Peyer's patch (tissue), 4 donors: ENCODE data around the gene GABRG3. TPM values are rescaled to one million over a fixed set of nuclear protein-coding genes. Genes with fewer than 3 reads are reported as not detected.

Experiments used
- DNase-seq, 3 donors: peaks; one replicate each; pipeline ENCODE4 v3.0.0-alpha.2; 2017 to 2019
- H3K27ac ChIP-seq, 4 donors: fragments of 200-600 bp; sonication (generic); one replicate each; pipeline ENCODE4 v1.5.1; 2016 to 2019
- H3K27me3 ChIP-seq, 2 donors: fragments of 200-600 bp; sonication (generic); one replicate each; pipeline ENCODE4 v1.5.1; 2019
- H3K36me3 ChIP-seq, 3 donors: fragments of 200-600 bp; sonication (generic); one replicate each; pipeline ENCODE4 v1.5.1; 2016 to 2019
- H3K4me1 ChIP-seq, 4 donors: fragments of 200-600 bp; sonication (generic); one replicate each; pipeline ENCODE4 v1.5.1; 2016 to 2019
- H3K4me3 ChIP-seq, 4 donors: fragments of 200-600 bp; sonication (generic); 1 replicate in 3 of 4; 2 replicates in 1 of 4; pipeline ENCODE4 v1.5.1; 2016 to 2019; ENCODE audit warnings: mild to moderate bottlenecking in 1 of 4
- H3K9me3 ChIP-seq, 4 donors: fragments of 200-600 bp; sonication (generic); one replicate each; pipeline ENCODE4 v1.5.1; 2016 to 2019; ENCODE audit warnings: mild to moderate bottlenecking in 1 of 4
- CTCF ChIP-seq, 6 experiments: fragments of 450-650 bp in 4 of 6; fragments of 200-600 bp in 2 of 6; sonication (generic) in 1 of 6; IDR thresholded peaks; one replicate each; pipeline ENCODE4 v1.5.1; 2017 to 2019; ENCODE audit warnings: antibody characterized with exemption in 6 of 6, mild to moderate bottlenecking in 3 of 6, moderate library complexity in 1 of 6
- POLR2A ChIP-seq, 2 donors: fragments of 450-650 bp; IDR thresholded peaks; one replicate each; pipeline ENCODE4 v1.5.1; 2017; ENCODE audit warnings: antibody characterized with exemption in 2 of 2, mild to moderate bottlenecking in 2 of 2, moderate library complexity in 2 of 2
- total RNA-seq, 4 donors: library from RNA; depleted of rRNA; stranded (reverse); fragments of >200 nt; gene quantifications; one replicate each; pipeline ENCODE4 v1.1.0, GENCODE V29; 2016

GABRG3 gene
- total RNA-seq, 4 donors from 2014 or later, result not detected

- DNase-seq, result no peak
- Histone ChIP-seq H3K27me3 (no peaks in the 10 kb centered on the region), H3K9me3 (no peaks in the 10 kb centered on the region), H3K4me3 (no peak overlapping the region), H3K36me3 (no peaks in the 10 kb centered on the region), H3K27ac (no peak overlapping the region), H3K4me1 (no peaks in the 10 kb centered on the region)
- no peak for TF ChIP-seq POLR2A (IDR thresholded peaks at IDR 0.05)
- TF ChIP-seq CTCF (IDR thresholded peaks at IDR 0.05), result no peak
Measured at GRCh38 chr15:27050163-27050562, 79.2 kb downstream of the GABRG3 start.

- no peaks in the 10 kb centered on the region for H3K9me3 ChIP-seq
- no peak overlapping the region for H3K4me3 ChIP-seq
- no peaks in the 10 kb centered on the region for H3K36me3 ChIP-seq
- no peaks in the 10 kb centered on the region for H3K4me1 ChIP-seq
- DNase-seq, result no peak
- H3K27ac ChIP-seq, result no peak overlapping the region
- no peak for TF ChIP-seq POLR2A (IDR thresholded peaks at IDR 0.05)
- TF ChIP-seq CTCF (IDR thresholded peaks at IDR 0.05), result no peak
- no peaks in the 10 kb centered on the region for H3K27me3 ChIP-seq
Measured at GRCh38 chr15:27054426-27054825, 83.4 kb downstream of the GABRG3 start.

- Histone ChIP-seq H3K36me3 (no peaks in the 10 kb centered on the region), H3K27ac (no peak overlapping the region), H3K4me3 (no peak overlapping the region), H3K9me3 (no peaks in the 10 kb centered on the region), H3K4me1 (no peaks in the 10 kb centered on the region), H3K27me3 (no peaks in the 10 kb centered on the region)
- TF ChIP-seq CTCF (IDR thresholded peaks at IDR 0.05), result no peak
- no peak for TF ChIP-seq POLR2A (IDR thresholded peaks at IDR 0.05)
- no peak for DNase-seq
Measured at GRCh38 chr15:27057904-27058645, 87.1 kb downstream of the GABRG3 start.

GRCh38 chr15:27058939-27059338 lies 88.0 kb downstream of the GABRG3 start:
- no peaks in the 10 kb centered on the region for H3K36me3 ChIP-seq
- no peak overlapping the region for H3K27ac ChIP-seq
- DNase-seq, result no peak
- H3K9me3 ChIP-seq, result no peaks in the 10 kb centered on the region
- no peak for TF ChIP-seq CTCF (IDR thresholded peaks at IDR 0.05)
- no peak for TF ChIP-seq POLR2A (IDR thresholded peaks at IDR 0.05)
- no peaks in the 10 kb centered on the region for H3K27me3 ChIP-seq
- no peaks in the 10 kb centered on the region for H3K4me1 ChIP-seq
- no peak overlapping the region for H3K4me3 ChIP-seq

- Histone ChIP-seq H3K9me3 (no peaks in the 10 kb centered on the region), H3K27me3 (no peaks in the 10 kb centered on the region), H3K4me3 (no peak overlapping the region), H3K27ac (no peak overlapping the region), H3K36me3 (no peaks in the 10 kb centered on the region), H3K4me1 (no peaks in the 10 kb centered on the region)
- DNase-seq, result no peak
- peak in 3 of 6 experiments; percentile 33 to 40 (median 36) for TF ChIP-seq CTCF (IDR thresholded peaks at IDR 0.05)
- TF ChIP-seq POLR2A (IDR thresholded peaks at IDR 0.05), result no peak
Measured at GRCh38 chr15:27059610-27060202, 88.7 kb downstream of the GABRG3 start.
